HL-60 (cell line): ENCODE results near the gene EVI5L.

Experiments used
- DNase-seq, 2 experiments: peaks; one replicate each; pipeline ENCODE4 v3.0.0-alpha.2; 2010 to 2020; ENCODE audit warnings: low read depth in 1 of 2, low spot score in 1 of 2
- H3K27ac ChIP-seq: fragments of 250-450 bp; sonication (Bioruptor Pico); replicated peaks from 2 replicates; pipeline ENCODE4 v1.5.1; 2020; ENCODE audit warnings: mild to moderate bottlenecking, moderate library complexity
- H3K27me3 ChIP-seq: fragments of 250-450 bp; sonication (Bioruptor Pico); 2 replicates; pipeline ENCODE4 v1.5.1; 2021; ENCODE audit warnings: mild to moderate bottlenecking, moderate library complexity; ENCODE audit not compliant: insufficient read depth, poor library complexity, severe bottlenecking
- H3K4me3 ChIP-seq: replicated peaks from 2 replicates; pipeline ENCODE4 v1.5.1; 2011; ENCODE audit warnings: mild to moderate bottlenecking, control low read depth, low read length; ENCODE audit not compliant: insufficient read depth
- CTCF ChIP-seq: IDR thresholded peaks from one replicate; pipeline ENCODE4 v1.5.1; 2011; ENCODE audit warnings: low read length, control low read depth, inconsistent platforms; ENCODE audit not compliant: insufficient read depth
- GABPA ChIP-seq: IDR thresholded peaks from 2 replicates; pipeline ENCODE4 v1.6.1; 2012; ENCODE audit warnings: low read depth
- POLR2AphosphoS5 ChIP-seq: IDR thresholded peaks from 2 replicates; pipeline ENCODE4 v1.6.1; 2012; ENCODE audit warnings: low read depth
- REST ChIP-seq: IDR thresholded peaks from 2 replicates; pipeline ENCODE4 v1.6.1; 2012; ENCODE audit warnings: low read depth; ENCODE audit not compliant: insufficient replicate concordance
- SPI1 ChIP-seq: IDR thresholded peaks from 2 replicates; pipeline ENCODE4 v1.6.1; 2012; ENCODE audit warnings: low read depth, mild to moderate bottlenecking, borderline replicate concordance

Gene EVI5L

GRCh38 chr19:7913652-7914051 lies 83.6 kb downstream of the EVI5L start:
- DNase-seq: no peak
- no peak for TF ChIP-seq REST
- H3K27ac ChIP-seq: no peak overlapping the region
- H3K27me3 ChIP-seq: peaks cover 3% of the 10 kb centered on the region
- no peak overlapping the region for H3K4me3 ChIP-seq

GRCh38 chr19:7914099-7914498 lies 84.1 kb downstream of the EVI5L start:
- no peak for TF ChIP-seq GABPA
- TF ChIP-seq REST: no peak
- no peak for TF ChIP-seq CTCF
- no peak; the same call in 1 of the 2 replicates for TF ChIP-seq POLR2AphosphoS5
- no peak for TF ChIP-seq SPI1
- Histone ChIP-seq H3K27ac (no peak overlapping the region), H3K27me3 (peaks cover 3% of the 10 kb centered on the region), H3K4me3 (no peak overlapping the region)
- no peak for DNase-seq
